Measurements from ENCODE around the gene PLPP6.
"Not testable (repeated sequence)": the region's sequence is repeated elsewhere in the genome, so short reads cannot be mapped to it uniquely, and the experiment has no call there.

The PLPP6 gene

GRCh38 chr9:4662108-4662988 is at the start of gene PLPP6:
Gene PLPP6, plus strand, starts transcription at chr9:4662294. Its CDS starts 82 bp downstream, at chr9:4662376.
- peak; percentile 82 for DNase-seq

- no peak for DNase-seq
Observed at GRCh38 chr9:4614627-4615026, 47.5 kb upstream of the PLPP6 start.

- no peak for DNase-seq
Observed at GRCh38 chr9:4615251-4615650, 46.8 kb upstream of the PLPP6 start.

GRCh38 chr9:4615778-4616177 is 46.3 kb upstream of the PLPP6 start:
- DNase-seq = no peak

GRCh38 chr9:4617752-4618151 is 44.3 kb upstream of the PLPP6 start:
- no peak for DNase-seq

- no peak for DNase-seq
Observed at GRCh38 chr9:4618700-4619099, 43.4 kb upstream of the PLPP6 start.

- no peak for DNase-seq
Observed at GRCh38 chr9:4620057-4620765, 41.9 kb upstream of the PLPP6 start.

- DNase-seq = no peak
Observed at GRCh38 chr9:4620881-4621555, 41.1 kb upstream of the PLPP6 start.

GRCh38 chr9:4622016-4622415 is 40.1 kb upstream of the PLPP6 start:
- DNase-seq = no peak

GRCh38 chr9:4630836-4631235 is 31.3 kb upstream of the PLPP6 start:
- no peak for DNase-seq

GRCh38 chr9:4638968-4639367 is 23.1 kb upstream of the PLPP6 start:
- no peak for DNase-seq

GRCh38 chr9:4639420-4639819 is 22.7 kb upstream of the PLPP6 start:
- DNase-seq = no peak

GRCh38 chr9:4640027-4640426 is 22.1 kb upstream of the PLPP6 start:
- no peak for DNase-seq

GRCh38 chr9:4642351-4642750 is 19.7 kb upstream of the PLPP6 start:
- no peak for DNase-seq

- DNase-seq = no peak
Observed at GRCh38 chr9:4654084-4654483, 8.0 kb upstream of the PLPP6 start.

GRCh38 chr9:4654538-4654937 is 7.6 kb upstream of the PLPP6 start:
- no peak for DNase-seq

GRCh38 chr9:4656196-4656595 is 5.9 kb upstream of the PLPP6 start:
- not testable (repeated sequence) for DNase-seq

- DNase-seq = no peak
Observed at GRCh38 chr9:4656621-4657020, 5.5 kb upstream of the PLPP6 start.

GRCh38 chr9:4657426-4658159 is 4.5 kb upstream of the PLPP6 start:
- DNase-seq = no peak

- not testable (repeated sequence) for DNase-seq
Observed at GRCh38 chr9:4660665-4661064, 1.4 kb upstream of the PLPP6 start.

- DNase-seq = no peak
Observed at GRCh38 chr9:4661165-4661564, 929 bp upstream of the PLPP6 start.

GRCh38 chr9:4661611-4662010 is 483 bp upstream of the PLPP6 start:
- no peak for DNase-seq
